Subcutaneous preadipocyte (primary cell): ENCODE measurements around the gene HDHD3. TPM values are rescaled to one million over a fixed set of nuclear protein-coding genes. Genes with fewer than 3 reads are reported as not detected.

ENCODE experiments used
- total RNA-seq: library from RNA; depleted of rRNA; stranded (reverse); fragments of >200 nt; gene quantifications from 2 replicates; pipeline ENCODE4 v1.2.3, GENCODE V29; 2012

HDHD3 gene, protein sequence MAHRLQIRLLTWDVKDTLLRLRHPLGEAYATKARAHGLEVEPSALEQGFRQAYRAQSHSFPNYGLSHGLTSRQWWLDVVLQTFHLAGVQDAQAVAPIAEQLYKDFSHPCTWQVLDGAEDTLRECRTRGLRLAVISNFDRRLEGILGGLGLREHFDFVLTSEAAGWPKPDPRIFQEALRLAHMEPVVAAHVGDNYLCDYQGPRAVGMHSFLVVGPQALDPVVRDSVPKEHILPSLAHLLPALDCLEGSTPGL
- 4.3 and 7.3 TPM in 2 replicates for total RNA-seq

DNA sequence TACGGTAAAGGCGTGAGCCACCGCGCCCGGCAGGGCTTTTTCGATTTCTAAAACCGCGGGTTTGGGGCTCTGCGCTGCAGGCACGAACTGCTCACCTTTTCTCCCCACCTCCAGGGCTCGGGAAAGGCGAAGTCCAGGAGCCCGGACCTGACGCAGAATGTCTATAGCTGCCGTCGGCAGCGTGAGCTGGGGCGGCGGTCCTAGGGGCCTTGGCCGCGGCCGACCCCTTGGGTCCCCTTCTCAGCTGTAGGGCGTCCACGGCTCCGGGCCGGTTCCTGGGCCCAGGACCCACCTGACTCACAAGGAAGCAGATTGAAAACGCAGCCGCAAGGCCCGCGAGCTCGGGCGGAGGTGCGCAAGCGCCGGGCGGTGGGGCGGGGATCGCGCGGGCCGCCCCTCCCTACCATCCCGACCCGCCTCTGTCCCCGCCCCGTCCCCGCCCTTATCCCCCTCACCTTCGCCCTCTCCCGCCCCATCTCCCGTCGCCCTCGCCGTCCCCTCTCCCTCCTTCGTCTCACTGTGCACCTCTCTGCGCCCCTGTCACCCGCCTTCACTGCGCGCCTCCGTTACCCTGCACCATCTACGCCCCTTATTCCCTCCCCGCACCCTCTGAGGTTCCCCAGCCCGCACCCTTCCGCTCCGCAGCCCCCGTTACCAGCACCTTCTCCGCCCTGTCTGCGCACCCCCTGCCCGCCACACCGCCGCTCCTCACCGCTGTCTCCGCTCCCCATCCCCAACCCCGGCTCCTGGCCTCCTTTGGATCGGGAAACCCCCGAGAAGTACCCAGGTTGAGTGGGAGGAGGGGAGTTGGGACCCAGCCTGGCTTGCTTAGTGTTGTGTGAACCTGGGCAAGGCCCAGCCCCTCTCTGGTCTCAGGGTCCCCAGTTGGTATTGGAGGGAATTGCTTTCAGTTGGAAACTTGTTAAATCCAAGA is at the start of gene HDHD3:
HDHD3 (minus strand) TSS at position 353 of the 934 bp plus-strand sequence. CDS start 2,632 bp downstream, outside the sequence.

DNA sequence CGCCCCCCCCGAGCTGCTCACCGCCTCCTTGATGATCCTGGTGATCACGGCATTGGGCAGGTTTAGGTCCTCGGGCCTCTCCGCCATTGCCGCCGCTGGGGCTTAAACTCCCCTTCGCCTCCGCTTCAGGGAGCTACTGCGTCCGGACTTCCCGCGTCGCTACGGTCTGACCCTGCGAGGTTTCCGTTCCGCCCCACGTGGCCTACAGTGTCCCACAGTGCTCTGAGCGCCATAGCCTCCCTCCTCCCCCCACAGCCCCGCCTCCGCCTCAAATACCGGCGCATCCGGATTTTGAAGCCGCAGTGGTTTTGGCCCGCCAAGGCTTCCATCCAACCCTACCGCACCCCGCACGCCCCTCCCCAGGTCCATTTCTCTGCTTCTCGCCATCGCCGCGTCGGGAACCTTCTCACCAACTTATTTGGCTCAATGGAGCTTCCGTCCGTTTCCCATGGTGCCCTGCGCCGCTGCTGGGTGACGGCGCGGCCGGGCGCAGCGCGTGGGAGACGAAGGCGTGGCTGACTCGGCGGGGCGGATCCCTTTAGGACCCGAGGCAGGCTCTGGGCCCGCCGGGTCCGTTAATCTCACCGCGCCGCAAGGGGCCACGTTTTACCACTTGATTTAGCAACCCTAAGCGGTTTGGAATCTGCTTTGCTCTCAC is 33.5 kb upstream of the HDHD3 start, which contains the start of the genes C9orf43 and POLE3:
C9orf43 (plus strand) TSS at position 541 of the 658 bp plus-strand sequence. CDS start 2,747 bp downstream, outside the sequence.
POLE3 (minus strand) TSS at position 469 of the 658 bp plus-strand sequence; CDS start at position 87, 382 bp downstream.

DNA sequence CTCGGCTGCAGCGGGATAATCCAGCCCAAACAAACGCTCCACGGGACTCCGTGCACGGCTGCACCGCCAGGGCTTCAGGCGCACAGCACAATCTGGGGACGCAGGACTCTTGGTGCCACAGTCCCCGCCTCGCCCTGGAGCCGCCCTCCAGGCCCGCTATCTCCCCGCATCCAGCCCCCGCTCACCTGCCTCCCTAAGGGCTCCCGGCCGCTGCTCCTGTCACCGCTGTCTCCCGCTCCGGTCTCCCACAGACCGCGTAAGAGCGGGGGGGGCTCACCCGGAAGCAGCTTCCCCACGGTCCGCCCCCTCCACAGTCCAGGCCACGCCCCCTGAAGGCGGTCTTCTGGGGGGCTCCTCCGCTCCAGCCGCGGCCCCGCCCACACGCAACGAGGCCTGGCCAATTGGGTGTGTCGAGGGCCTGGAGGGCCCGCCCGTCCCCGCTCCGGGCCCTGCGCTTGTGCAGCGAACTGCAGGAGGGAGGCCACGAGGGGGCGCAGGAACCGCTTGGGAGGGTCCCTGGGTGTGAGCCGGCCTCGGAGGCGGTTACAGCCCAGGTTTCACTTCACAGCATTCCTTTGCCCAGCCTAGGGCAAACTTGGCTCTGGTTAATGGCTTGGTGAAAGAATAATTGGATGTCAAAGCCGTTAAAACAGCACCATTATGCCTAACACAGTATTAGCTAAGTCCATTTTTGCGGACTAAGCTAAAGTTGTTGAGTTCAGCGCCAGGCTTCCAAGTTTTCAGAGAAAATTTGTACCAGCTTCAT is 24.4 kb upstream of the HDHD3 start, which contains the start of gene ALAD:
ALAD (minus strand) TSS at position 258 of the 766 bp plus-strand sequence. CDS start 7,725 bp downstream, outside the sequence.

DNA sequence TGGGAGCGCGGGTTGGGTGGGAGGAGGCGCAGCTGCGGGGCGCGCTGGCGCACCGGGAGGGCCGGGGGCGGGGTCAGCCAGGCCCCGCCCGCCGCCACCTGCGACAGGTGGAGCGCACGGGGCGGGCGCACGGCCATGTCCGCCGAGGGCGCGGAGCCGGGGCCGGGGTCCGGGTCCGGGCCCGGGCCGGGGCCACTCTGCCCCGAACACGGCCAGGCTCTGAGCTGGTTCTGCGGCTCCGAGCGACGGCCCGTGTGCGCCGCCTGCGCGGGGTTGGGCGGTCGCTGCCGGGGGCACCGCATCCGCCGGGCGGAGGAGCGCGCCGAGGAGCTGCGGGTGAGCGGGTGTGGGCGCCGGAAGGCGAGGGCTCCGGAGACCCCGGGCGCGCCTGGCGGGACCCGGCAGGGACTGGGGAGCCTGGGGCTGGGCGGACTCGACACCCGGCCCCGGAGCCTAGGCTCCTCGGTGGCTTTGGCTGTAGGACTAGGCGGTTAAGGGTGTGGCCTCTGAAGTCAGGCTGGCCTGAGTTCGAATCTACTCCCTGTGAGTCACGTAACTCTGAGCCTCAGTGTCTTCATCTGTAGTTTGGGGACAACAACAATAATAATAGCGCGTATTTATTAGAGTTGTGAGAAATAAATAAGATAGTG is 27.2 kb downstream of the HDHD3 start, which contains the start of gene BSPRY:
BSPRY (plus strand) TSS at position 97 of the 650 bp plus-strand sequence; CDS start at position 136, 39 bp downstream.

DNA sequence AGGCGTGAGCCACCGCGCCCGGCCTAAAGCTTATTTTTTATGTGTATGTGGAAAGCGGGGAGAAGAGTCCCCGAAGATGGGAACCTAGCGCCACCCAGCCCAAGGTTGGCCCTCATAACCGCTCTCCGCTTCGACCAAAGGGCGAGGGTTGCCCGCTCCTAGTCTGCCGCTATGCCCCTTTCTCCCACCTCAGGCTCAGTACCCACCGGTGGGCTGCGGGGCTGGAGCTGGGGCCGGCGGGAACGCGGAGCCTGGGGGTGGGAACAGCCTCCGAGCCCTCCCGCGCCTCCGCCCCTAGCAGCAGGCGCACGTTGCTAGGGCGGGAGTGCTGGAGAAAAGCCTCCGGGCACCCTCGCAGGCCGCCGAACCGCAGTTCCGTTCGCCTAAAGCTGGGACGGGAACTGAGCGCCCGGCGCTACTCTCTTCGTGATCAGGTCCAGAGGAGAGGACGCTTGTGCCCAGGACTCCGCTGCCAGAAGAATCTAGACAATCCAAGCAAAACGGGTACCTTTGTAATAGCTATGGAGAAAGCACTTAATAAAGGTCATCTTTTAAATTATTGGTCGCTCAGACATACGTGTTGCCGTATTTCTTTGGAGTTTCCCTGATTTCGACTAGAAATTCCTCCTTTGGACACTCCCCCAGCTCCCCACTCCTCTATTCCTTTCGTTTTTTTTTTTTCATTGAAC is 36.6 kb downstream of the HDHD3 start, which contains the start of gene WDR31:
WDR31 (minus strand) TSS at position 265 of the 689 bp plus-strand sequence. CDS start 8,253 bp downstream, outside the sequence.

Other genes with a start within 250 kb of the HDHD3 start
- gene SLC31A2, start 226.0 kb downstream of the HDHD3 start, total RNA-seq: 15.6 and 22.8 TPM in 2 replicates
- 22.0 and 26.4 TPM in 2 replicates for gene FKBP15, start 155.7 kb downstream of the HDHD3 start, total RNA-seq
- 19.1 and 22.1 TPM in 2 replicates for gene SLC31A1, start 155.4 kb downstream of the HDHD3 start, total RNA-seq
- gene CDC26, start 101.4 kb downstream of the HDHD3 start, total RNA-seq: 24.8 and 27.9 TPM in 2 replicates
- gene PRPF4, start 101.3 kb downstream of the HDHD3 start, total RNA-seq: 26.5 and 41.4 TPM in 2 replicates
- gene RNF183, start 73.6 kb downstream of the HDHD3 start, total RNA-seq: under 0.01 TPM in 1 of 2 replicates, not detected in the other
- 0.73 and 0.98 TPM in 2 replicates for gene WDR31, start 36.7 kb downstream of the HDHD3 start, total RNA-seq
- gene BSPRY, start 27.4 kb downstream of the HDHD3 start, total RNA-seq: not detected in 2 replicates
- 13.5 and 16.2 TPM in 2 replicates for gene ALAD, start 24.3 kb upstream of the HDHD3 start, total RNA-seq
- 44.5 and 52.6 TPM in 2 replicates for gene POLE3, start 33.7 kb upstream of the HDHD3 start, total RNA-seq
- 0.20 TPM in 1 of 2 replicates, not detected in the other for gene C9orf43, start 33.8 kb upstream of the HDHD3 start, total RNA-seq
- 13.2 and 17.6 TPM in 2 replicates for gene RGS3, start 86.7 kb upstream of the HDHD3 start, total RNA-seq